ENCODE measurements around the gene ZNF862. TPM values are rescaled to one million over a fixed set of nuclear protein-coding genes. Genes with fewer than 3 reads are reported as not detected.
A peak's percentile ranks its signal among the peaks of the same experiment; 100 is the strongest.

Gene ZNF862
- total and polyA plus RNA-seq, 10 of the 15 experiments (the other 5 are each of a cell fraction or from before 2014, with no cell fraction given), result 0.49 to 7.7 (median 3.5) TPM

DNA sequence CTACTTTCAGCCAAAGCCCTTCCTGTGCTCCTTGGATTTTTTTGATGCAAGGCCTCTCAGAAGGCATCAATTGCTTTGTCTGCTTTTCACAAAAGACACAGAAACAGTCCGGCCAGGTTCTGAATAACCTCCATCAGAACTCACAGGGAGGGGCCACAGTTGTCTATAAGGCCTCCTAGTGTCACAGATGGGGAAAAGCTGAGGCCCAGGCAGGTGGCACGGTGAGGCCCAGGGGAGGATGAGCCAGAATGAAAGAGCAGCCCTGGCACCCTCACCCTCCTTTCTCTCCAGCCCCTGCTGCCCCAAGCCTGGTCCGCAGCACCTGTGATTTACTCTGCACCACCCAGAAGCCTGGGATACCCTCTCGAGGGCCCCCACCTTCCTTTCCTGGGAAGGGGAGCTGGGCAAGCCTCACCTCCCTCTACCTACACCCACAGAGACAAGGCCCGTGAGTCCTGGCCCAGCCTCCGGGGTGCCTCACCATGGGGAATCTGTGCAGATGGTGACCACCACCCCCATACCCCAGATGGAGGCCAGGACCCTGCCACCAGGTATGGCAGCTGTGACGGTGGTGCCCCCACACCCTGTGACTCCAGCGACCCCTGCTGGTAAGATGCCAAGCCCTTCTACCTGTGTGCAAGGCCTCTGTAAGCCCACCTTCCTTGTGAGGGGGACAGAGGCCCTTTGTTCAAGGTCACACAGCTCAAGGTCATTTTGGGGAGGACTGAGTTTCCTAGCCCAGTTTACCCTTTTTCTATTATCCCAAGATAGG, 38.6 kb upstream of the ZNF862 start:
- TF ChIP-seq RAD21 (IDR thresholded peaks at IDR 0.05; ENCODE audit: insufficient read depth, low read depth, low read length) (peak; percentile 50), SMC3 (IDR thresholded peaks at IDR 0.05; ENCODE audit: borderline replicate concordance, low read length) (peak; percentile 16; the same call in 1 of the 2 replicates), RCOR1 (conservative IDR thresholded peaks at IDR 0.05; ENCODE audit: low read depth, low read length) (no peak), RUNX3 (IDR thresholded peaks at IDR 0.05; ENCODE audit: low read length) (no peak), FOS (IDR thresholded peaks at IDR 0.05; ENCODE audit: borderline replicate concordance, extremely low read depth, insufficient read length) (no peak), GABPA (IDR thresholded peaks at IDR 0.05; ENCODE audit: low read depth) (no peak), RELA (IDR thresholded peaks at IDR 0.05; ENCODE audit: borderline replicate concordance, partially characterized antibody) (no peak), CBFB (IDR thresholded peaks at IDR 0.05; ENCODE audit: low read depth) (no peak)
- TF ChIP-seq, protein P1, sequence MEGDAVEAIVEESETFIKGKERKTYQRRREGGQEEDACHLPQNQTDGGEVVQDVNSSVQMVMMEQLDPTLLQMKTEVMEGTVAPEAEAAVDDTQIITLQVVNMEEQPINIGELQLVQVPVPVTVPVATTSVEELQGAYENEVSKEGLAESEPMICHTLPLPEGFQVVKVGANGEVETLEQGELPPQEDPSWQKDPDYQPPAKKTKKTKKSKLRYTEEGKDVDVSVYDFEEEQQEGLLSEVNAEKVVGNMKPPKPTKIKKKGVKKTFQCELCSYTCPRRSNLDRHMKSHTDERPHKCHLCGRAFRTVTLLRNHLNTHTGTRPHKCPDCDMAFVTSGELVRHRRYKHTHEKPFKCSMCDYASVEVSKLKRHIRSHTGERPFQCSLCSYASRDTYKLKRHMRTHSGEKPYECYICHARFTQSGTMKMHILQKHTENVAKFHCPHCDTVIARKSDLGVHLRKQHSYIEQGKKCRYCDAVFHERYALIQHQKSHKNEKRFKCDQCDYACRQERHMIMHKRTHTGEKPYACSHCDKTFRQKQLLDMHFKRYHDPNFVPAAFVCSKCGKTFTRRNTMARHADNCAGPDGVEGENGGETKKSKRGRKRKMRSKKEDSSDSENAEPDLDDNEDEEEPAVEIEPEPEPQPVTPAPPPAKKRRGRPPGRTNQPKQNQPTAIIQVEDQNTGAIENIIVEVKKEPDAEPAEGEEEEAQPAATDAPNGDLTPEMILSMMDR (IDR thresholded peaks at IDR 0.05 in 2 of 3, conservative IDR thresholded peaks at IDR 0.05 in 1 of 3; ENCODE audit: control insufficient read depth in 2 of 3, extremely low read depth in 1 of 3, insufficient read depth in 1 of 3, low read depth in 3 of 3, low read length in 3 of 3), result peak; percentile 54 to 67 (median 60)
- WGBS (ENCODE audit: insufficient coverage, insufficient replicate concordance, low lambda C conversion rate, missing lambda C conversion rate), result 1% methylated on average over 8 of the region's 8 CpGs
- DNase-seq (ENCODE audit: low read depth, low spot score), result no peak
- ChIA-PET RAD21 (ENCODE audit: unreplicated experiment) (interaction anchor here (0.7 to 2.0 kb wide), 4 partner anchors 28 to 177 kb away, joined by 3 to 21 read pairs (median 6); no protein-coding TSS in a partner anchor), POLR2A (no interaction called here), SMC1A (ENCODE audit: uncharacterized antibody, unreplicated experiment) (interaction anchor here (0.6 to 1.3 kb wide), 2 partner anchors 128 to 369 kb away, joined by 3 to 5 read pairs; no protein-coding TSS in a partner anchor), CTCF (interaction anchor here (0.5 to 3.1 kb wide), 10 partner anchors 10 to 482 kb away, joined by 3 to 38 read pairs (median 4); no protein-coding TSS in a partner anchor)
- Histone ChIP-seq H3K9me3 (replicated peaks; ENCODE audit: control insufficient read depth, insufficient read depth, low read length) (no peaks in the 10 kb centered on the region), H3K36me3 (ENCODE audit: control insufficient read depth in 2 of 2, insufficient read depth in 2 of 2, low read length in 1 of 2) (no peaks in the 10 kb centered on the region), H3K4me3 (no peak overlapping the region), H3K27ac (ENCODE audit: control insufficient read depth, insufficient read depth) (no peak overlapping the region), H4K20me1 (ENCODE audit: control insufficient read depth, insufficient read depth) (no peaks in the 10 kb centered on the region), H3K9ac (ENCODE audit: control insufficient read depth, insufficient read depth, low read length) (no peak overlapping the region), H3K27me3 (replicated peaks in 1 of 2; ENCODE audit: control insufficient read depth in 2 of 2, insufficient read depth in 2 of 2, low read length in 1 of 2) (no peaks in the 10 kb centered on the region), H3K79me2 (ENCODE audit: control insufficient read depth, insufficient read depth, low read length) (no peaks in the 10 kb centered on the region), H2AFZ (ENCODE audit: control insufficient read depth, low read depth, low read length) (no peak overlapping the region), H3K4me1 (ENCODE audit: control insufficient read depth, insufficient read depth, low read length) (no peaks in the 10 kb centered on the region), H3K4me2 (ENCODE audit: control insufficient read depth, insufficient read depth) (no peak overlapping the region)
- peak; percentile 77 for ATAC-seq
- no peak for FAIRE-seq
- in situ Hi-C loops (cut with MboI) (no loop called here), intact Hi-C loops (cut with micrococcal nuclease; ENCODE audit: unreplicated experiment) (loop anchor here (5.0 kb wide), 1 partner anchor 137 kb away; no protein-coding TSS in a partner anchor)
- no TSS peak for BruUV-seq (replicated peaks)

All from GM12878 (cell line).